A549 (cell line): ENCODE measurements around the gene AIG1. TPM values are rescaled to one million over a fixed set of nuclear protein-coding genes. Genes with fewer than 3 reads are reported as not detected.

Source experiments
- ATAC-seq, 2 experiments: fragments of 200-7000 bp in 1 of 2; fragments of >200 bp in 1 of 2; cut with Nextera tagmentation in 1 of 2; cut with Tn5 transposase in 1 of 2; 3 replicates each; pipeline versions ENCODE4 v1.8.0 to v1.9.1; 2018 to 2020; ENCODE audit warnings: mild to moderate bottlenecking in 1 of 2, moderate library complexity in 1 of 2
- CTCF ChIA-PET: fragments of 300-600 bp; sonication (Branson Sonifier 250); formaldehyde crosslinking; extraction: SDS; loops from one replicate; lab custom pipeline; 2021; ENCODE audit warnings: antibody characterized with exemption, inconsistent platforms; lab: Yijun Ruan, JAX
- POLR2A ChIA-PET: fragments of 350-600 bp; formaldehyde crosslinking; extraction: SDS; loops from one replicate; lab custom pipeline; 2021; ENCODE audit warnings: antibody characterized with exemption, inconsistent platforms; lab: Yijun Ruan, JAX
- DNase-seq, 2 experiments: peaks; one replicate each; pipeline versions ENCODE4 v3.0.0 to v3.0.0-alpha.2; 2011 to 2016; ENCODE audit warnings: low read depth in 1 of 2, low spot score in 1 of 2
- FAIRE-seq: peaks from 2 replicates; lab custom pipeline; 2011; peaks lifted over from hg19 to GRCh38; lab: Jason Lieb, UNC
- H3K27ac ChIP-seq, 2 experiments: fragments of >200 bp; sonication (Bioruptor Twin); formaldehyde crosslinking; 3 replicates each; pipeline ENCODE4 v1.5.1; 2016 to 2017
- H3K4me1 ChIP-seq: fragments of >200 bp; sonication (Bioruptor Twin); formaldehyde crosslinking; 3 replicates; pipeline ENCODE4 v1.6.1; 2016
- H3K4me2 ChIP-seq: fragments of >200 bp; sonication (Bioruptor Twin); formaldehyde crosslinking; 3 replicates; pipeline ENCODE4 v1.6.1; 2016
- H3K4me3 ChIP-seq: fragments of >200 bp; sonication (Bioruptor Twin); formaldehyde crosslinking; 3 replicates; pipeline ENCODE4 v1.5.1; 2016
- H3K9me3 ChIP-seq: fragments of >200 bp; sonication (Bioruptor Twin); formaldehyde crosslinking; 3 replicates; pipeline ENCODE4 v1.6.1; 2016
- CBX2 ChIP-seq: fragments of 200-600 bp; sonication (generic); IDR thresholded peaks from 2 replicates; pipeline ENCODE4 v1.6.1; 2016; ENCODE audit warnings: low read depth, mild to moderate bottlenecking, borderline replicate concordance
- CBX8 ChIP-seq: fragments of 200-600 bp; sonication (generic); IDR thresholded peaks from 2 replicates; pipeline ENCODE4 v1.6.1; 2016
- CEBPB ChIP-seq, 2 experiments: fragments of >200 bp in 1 of 2; sonication (Bioruptor Twin) in 1 of 2; formaldehyde crosslinking in 1 of 2; IDR thresholded peaks; 2 replicates each; pipeline ENCODE4 v1.6.1; 2012 to 2016
- EP300 ChIP-seq, 2 experiments: fragments of >200 bp; sonication (Bioruptor Twin); formaldehyde crosslinking; IDR thresholded peaks; 2 replicates in 1 of 2; 3 replicates in 1 of 2; pipeline ENCODE4 v1.6.1; 2016 to 2017
- FOSB ChIP-seq: fragments of 250-450 bp; sonication (Bioruptor Pico); IDR thresholded peaks from 2 replicates; pipeline ENCODE4 v1.5.0; 2020; ENCODE audit warnings: mild to moderate bottlenecking, moderate library complexity
- GATA3 ChIP-seq: IDR thresholded peaks from 2 replicates; pipeline ENCODE4 v1.6.1; 2012; ENCODE audit warnings: borderline replicate concordance
- HEYL ChIP-seq: fragments of 250-450 bp; sonication (Bioruptor Pico); IDR thresholded peaks from 2 replicates; pipeline ENCODE4 v1.8.0; 2021; ENCODE audit warnings: mild to moderate bottlenecking, moderate library complexity
- HOXA7 ChIP-seq: fragments of 250-450 bp; sonication (Bioruptor Pico); IDR thresholded peaks from 2 replicates; pipeline ENCODE4 v1.5.0; 2020; ENCODE audit warnings: mild to moderate bottlenecking, moderate library complexity
- HOXB13 ChIP-seq: fragments of 250-450 bp; sonication (Bioruptor Pico); IDR thresholded peaks from 2 replicates; pipeline ENCODE4 v1.5.0; 2020; ENCODE audit warnings: low read depth, mild to moderate bottlenecking, moderate library complexity
- MAFK ChIP-seq: fragments of 450-650 bp; IDR thresholded peaks from 2 replicates; pipeline ENCODE4 v1.6.1; 2014; ENCODE audit not compliant: partially characterized antibody
- NPAS2 ChIP-seq: fragments of 250-450 bp; sonication (Bioruptor Pico); IDR thresholded peaks from 2 replicates; pipeline ENCODE4 v1.8.0; 2022; ENCODE audit warnings: mild to moderate bottlenecking, moderate library complexity, borderline replicate concordance
- PHF8 ChIP-seq: fragments of 200-600 bp; sonication (generic); IDR thresholded peaks from 2 replicates; pipeline ENCODE4 v1.6.1; 2016; ENCODE audit warnings: low read depth, mild to moderate bottlenecking, antibody characterized with exemption, moderate library complexity, borderline replicate concordance
- POLR2A ChIP-seq: IDR thresholded peaks from 2 replicates; pipeline ENCODE4 v1.6.1; 2012; ENCODE audit warnings: mild to moderate bottlenecking, low read length
- RAD21 ChIP-seq, 2 experiments: fragments of >200 bp in 1 of 2; sonication (Bioruptor Twin) in 1 of 2; formaldehyde crosslinking in 1 of 2; IDR thresholded peaks in 1 of 2; conservative IDR thresholded peaks in 1 of 2; 2 replicates in 1 of 2; 3 replicates in 1 of 2; pipeline ENCODE4 v1.6.1; 2012 to 2018; ENCODE audit warnings: inconsistent platforms in 1 of 2
- RARB ChIP-seq: fragments of 250-450 bp; sonication (Bioruptor Pico); IDR thresholded peaks from 2 replicates; pipeline ENCODE4 v1.8.0; 2021; ENCODE audit warnings: mild to moderate bottlenecking, moderate library complexity
- REST ChIP-seq: fragments of 200-600 bp; sonication (generic); IDR thresholded peaks from 2 replicates; pipeline ENCODE4 v1.6.1; 2016; ENCODE audit warnings: antibody characterized with exemption, mild to moderate bottlenecking, moderate library complexity
- RNF2 ChIP-seq: fragments of 200-600 bp; sonication (generic); IDR thresholded peaks from 2 replicates; pipeline ENCODE4 v1.6.1; 2016; ENCODE audit warnings: low read depth, mild to moderate bottlenecking, antibody characterized with exemption, moderate library complexity, borderline replicate concordance
- SMC3 ChIP-seq: fragments of >200 bp; sonication (Bioruptor Twin); formaldehyde crosslinking; IDR thresholded peaks from 3 replicates; pipeline ENCODE4 v1.6.1; 2018; ENCODE audit warnings: inconsistent platforms
- ZNF302 ChIP-seq: fragments of 250-450 bp; sonication (Bioruptor Pico); IDR thresholded peaks from 2 replicates; pipeline ENCODE4 v1.9.0; 2021; ENCODE audit warnings: inconsistent platforms, mild to moderate bottlenecking, moderate library complexity
- WGBS: methylation state at CpG from one replicate; pipeline ENCODE4 v1.1.6; 2017; ENCODE audit errors: missing lambda C conversion rate; 5-methylcytosine and 5-hydroxymethylcytosine counted together
- polyA plus RNA-seq, 4 experiments: library from polyadenylated mRNA; depleted of rRNA in 3 of 4; stranded (reverse); fragments of >200 nt; fragmentation: RNase III in 1 of 4; extraction: RNeasy Plus Mini Kit Qiagen cat#74134 plus additional on column Dnase treatment in 1 of 4; gene quantifications; 2 replicates in 3 of 4; 3 replicates in 1 of 4; pipeline ENCODE4 v1.2.3, GENCODE V29; 2011 to 2017
- TF ChIP-seq, protein P1 (sequence below): IDR thresholded peaks from 2 replicates; pipeline ENCODE4 v1.6.1; 2012; ENCODE audit warnings: low read depth, borderline replicate concordance
- TF ChIP-seq, protein P2 (sequence below): fragments of >200 bp; sonication (Bioruptor Twin); formaldehyde crosslinking; IDR thresholded peaks from 3 replicates; pipeline ENCODE4 v1.5.1; 2016
- TF ChIP-seq, protein P3 (sequence below): IDR thresholded peaks from 2 replicates; pipeline ENCODE4 v1.6.1; 2012
- TF ChIP-seq, protein P4 (sequence below): fragments of 450-650 bp; IDR thresholded peaks from 2 replicates; pipeline ENCODE4 v1.6.1; 2014; ENCODE audit warnings: antibody characterized with exemption

Gene AIG1
- polyA plus RNA-seq, 2 of the 4 experiments (the other 2 are of a cell fraction) = 29.5 to 38.3 TPM

DNA sequence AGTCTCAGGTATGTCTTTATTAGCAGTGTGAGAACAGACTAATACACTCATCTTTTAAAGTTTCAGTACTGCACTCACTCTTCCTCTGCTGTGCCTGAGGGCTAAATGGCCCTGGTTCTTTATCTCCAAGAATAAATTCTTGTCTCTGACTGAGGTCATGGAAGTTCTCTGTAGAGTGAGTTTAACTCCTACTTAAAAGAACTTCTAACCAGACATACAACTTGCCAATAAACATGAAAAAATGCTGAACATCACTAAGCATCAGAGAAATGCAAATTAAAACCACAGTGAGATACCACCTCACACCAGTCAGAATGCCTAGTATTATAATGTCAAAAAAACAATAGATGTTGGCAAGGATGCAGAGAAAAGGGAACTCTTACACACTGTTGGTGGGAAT is 316.2 kb downstream of the AIG1 start:
- FAIRE-seq = no peak
- ChIA-PET CTCF (no interaction called here), POLR2A (no interaction called here)
- no peaks in the 10 kb centered on the region for H3K4me1 ChIP-seq
- ATAC-seq = no peak
- no peak overlapping the region for H3K27ac ChIP-seq
- no peak for DNase-seq
- no peak overlapping the region for H3K4me3 ChIP-seq
- TF ChIP-seq ZNF302 (CRISPR knock-in tag) (no peak), RARB (no peak), SMC3 (no peak), RAD21 (conservative IDR thresholded peaks at IDR 0.05 in 1 of 2, IDR thresholded peaks at IDR 0.05 in 1 of 2) (no peak), EP300 (IDR thresholded peaks at IDR 0.05) (no peak), HOXA7 (CRISPR knock-in tag) (no peak), CBX8 (no peak), REST (no peak), HEYL (CRISPR knock-in tag) (no peak), POLR2A (no peak), PHF8 (no peak), NPAS2 (CRISPR knock-in tag) (no peak), FOSB (CRISPR knock-in tag) (no peak), RNF2 (no peak), HOXB13 (CRISPR knock-in tag) (no peak), CBX2 (no peak)
- TF ChIP-seq, protein P1, sequence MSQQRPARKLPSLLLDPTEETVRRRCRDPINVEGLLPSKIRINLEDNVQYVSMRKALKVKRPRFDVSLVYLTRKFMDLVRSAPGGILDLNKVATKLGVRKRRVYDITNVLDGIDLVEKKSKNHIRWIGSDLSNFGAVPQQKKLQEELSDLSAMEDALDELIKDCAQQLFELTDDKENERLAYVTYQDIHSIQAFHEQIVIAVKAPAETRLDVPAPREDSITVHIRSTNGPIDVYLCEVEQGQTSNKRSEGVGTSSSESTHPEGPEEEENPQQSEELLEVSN = no peak
- TF ChIP-seq, protein P2, sequence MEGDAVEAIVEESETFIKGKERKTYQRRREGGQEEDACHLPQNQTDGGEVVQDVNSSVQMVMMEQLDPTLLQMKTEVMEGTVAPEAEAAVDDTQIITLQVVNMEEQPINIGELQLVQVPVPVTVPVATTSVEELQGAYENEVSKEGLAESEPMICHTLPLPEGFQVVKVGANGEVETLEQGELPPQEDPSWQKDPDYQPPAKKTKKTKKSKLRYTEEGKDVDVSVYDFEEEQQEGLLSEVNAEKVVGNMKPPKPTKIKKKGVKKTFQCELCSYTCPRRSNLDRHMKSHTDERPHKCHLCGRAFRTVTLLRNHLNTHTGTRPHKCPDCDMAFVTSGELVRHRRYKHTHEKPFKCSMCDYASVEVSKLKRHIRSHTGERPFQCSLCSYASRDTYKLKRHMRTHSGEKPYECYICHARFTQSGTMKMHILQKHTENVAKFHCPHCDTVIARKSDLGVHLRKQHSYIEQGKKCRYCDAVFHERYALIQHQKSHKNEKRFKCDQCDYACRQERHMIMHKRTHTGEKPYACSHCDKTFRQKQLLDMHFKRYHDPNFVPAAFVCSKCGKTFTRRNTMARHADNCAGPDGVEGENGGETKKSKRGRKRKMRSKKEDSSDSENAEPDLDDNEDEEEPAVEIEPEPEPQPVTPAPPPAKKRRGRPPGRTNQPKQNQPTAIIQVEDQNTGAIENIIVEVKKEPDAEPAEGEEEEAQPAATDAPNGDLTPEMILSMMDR = no peak
- 0 out of 3 replicates have a peak, but pooled peaks cover 2% of the 10 kb centered on the region for H3K9me3 ChIP-seq
- H3K4me2 ChIP-seq = no peak overlapping the region

- CTCF ChIA-PET = interaction anchor here (1.2 kb wide), 1 partner anchor 11 kb away, joined by 3 read pairs; no protein-coding TSS in a partner anchor
- WGBS = 54% methylated on average over 2 of the region's 2 CpGs
- no peak for DNase-seq
Observed at GRCh38 chr6:143385636-143386035, 324.9 kb downstream of the AIG1 start.

More at GRCh38 chr6:143385636-143386035, 324.9 kb downstream of the AIG1 start:
- no peak for FAIRE-seq
- H3K4me3 ChIP-seq = no peak overlapping the region
- H3K4me2 ChIP-seq = no peak overlapping the region
- TF ChIP-seq EP300 (IDR thresholded peaks at IDR 0.05) = no peak
- TF ChIP-seq GATA3 = no peak
- TF ChIP-seq MAFK = no peak
- TF ChIP-seq CEBPB (IDR thresholded peaks at IDR 0.05) = no peak
- TF ChIP-seq, protein P3, sequence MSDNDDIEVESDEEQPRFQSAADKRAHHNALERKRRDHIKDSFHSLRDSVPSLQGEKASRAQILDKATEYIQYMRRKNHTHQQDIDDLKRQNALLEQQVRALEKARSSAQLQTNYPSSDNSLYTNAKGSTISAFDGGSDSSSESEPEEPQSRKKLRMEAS = no peak
- TF ChIP-seq POLR2A = no peak
- TF ChIP-seq HEYL (CRISPR knock-in tag) = no peak
- TF ChIP-seq, protein P4, sequence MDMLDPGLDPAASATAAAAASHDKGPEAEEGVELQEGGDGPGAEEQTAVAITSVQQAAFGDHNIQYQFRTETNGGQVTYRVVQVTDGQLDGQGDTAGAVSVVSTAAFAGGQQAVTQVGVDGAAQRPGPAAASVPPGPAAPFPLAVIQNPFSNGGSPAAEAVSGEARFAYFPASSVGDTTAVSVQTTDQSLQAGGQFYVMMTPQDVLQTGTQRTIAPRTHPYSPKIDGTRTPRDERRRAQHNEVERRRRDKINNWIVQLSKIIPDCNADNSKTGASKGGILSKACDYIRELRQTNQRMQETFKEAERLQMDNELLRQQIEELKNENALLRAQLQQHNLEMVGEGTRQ = no peak
- TF ChIP-seq, all 56 proteins: peak for 0
- Histone ChIP-seq H3K27ac (no peak overlapping the region), H3K4me1 (no peaks in the 10 kb centered on the region), H3K9me3 (no peaks in the 10 kb centered on the region)
- no peak for ATAC-seq
- POLR2A ChIA-PET = no interaction called here
